Tibial nerve (tissue), 4 donors: Measurements from ENCODE around the gene NETO2. TPM values are rescaled to one million over a fixed set of nuclear protein-coding genes. Genes with fewer than 3 reads are reported as not detected.

Source experiments
- DNase-seq, 2 donors: peaks; one replicate each; pipeline ENCODE4 v3.0.0-alpha.2; 2019; ENCODE audit warnings: low spot score in 2 of 2
- H3K27ac ChIP-seq, 4 donors: fragments of 200-600 bp; sonication (generic) in 3 of 4; one replicate each; pipeline ENCODE4 v1.5.1; 2017 to 2019; ENCODE audit warnings: mild to moderate bottlenecking in 1 of 4
- H3K27me3 ChIP-seq, 2 donors: fragments of 200-600 bp; sonication (generic) in 1 of 2; one replicate each; pipeline versions ENCODE4 v1.5.1 to v1.6.0; 2017 to 2019
- H3K36me3 ChIP-seq, 3 donors: fragments of 200-600 bp; sonication (generic); one replicate each; pipeline ENCODE4 v1.5.1; 2018 to 2019
- H3K4me1 ChIP-seq, 4 donors: fragments of 200-600 bp; sonication (generic) in 3 of 4; one replicate each; pipeline ENCODE4 v1.5.1; 2017 to 2019
- H3K4me3 ChIP-seq, 4 donors: fragments of 200-600 bp; sonication (generic) in 3 of 4; one replicate each; pipeline ENCODE4 v1.5.1; 2017 to 2019; ENCODE audit warnings: mild to moderate bottlenecking in 1 of 4, moderate library complexity in 1 of 4
- H3K9me3 ChIP-seq, 4 donors: fragments of 200-600 bp; sonication (generic) in 3 of 4; one replicate each; pipeline ENCODE4 v1.5.1; 2017 to 2019
- EP300 ChIP-seq, 2 donors: sonication (generic); formaldehyde crosslinking; IDR thresholded peaks; one replicate each; pipeline ENCODE4 v1.6.1; 2017; ENCODE audit warnings: antibody characterized with exemption in 2 of 2, mild to moderate bottlenecking in 1 of 2
- POLR2A ChIP-seq, 2 donors: fragments of 450-650 bp; IDR thresholded peaks; one replicate each; pipeline ENCODE4 v1.6.1; 2017; ENCODE audit warnings: antibody characterized with exemption in 2 of 2, mild to moderate bottlenecking in 2 of 2, moderate library complexity in 2 of 2
- WGBS, 2 donors: methylation state at CpG; one replicate each; pipeline ENCODE4 v1.1.5; 2018; 5-methylcytosine and 5-hydroxymethylcytosine counted together
- total RNA-seq, 4 donors: library from RNA; depleted of rRNA; stranded (reverse); fragments of >200 nt; gene quantifications; one replicate each; pipeline ENCODE4 v1.1.0, GENCODE V29; 2016
- TF ChIP-seq, protein P1 (sequence below), 5 experiments: fragments of 200-600 bp in 3 of 5; fragments of 450-650 bp in 2 of 5; sonication (generic) in 3 of 5; IDR thresholded peaks; one replicate each; pipeline ENCODE4 v1.5.1; 2016 to 2019; ENCODE audit warnings: antibody characterized with exemption in 5 of 5, mild to moderate bottlenecking in 3 of 5, moderate library complexity in 2 of 5

The NETO2 gene
- total RNA-seq, 4 donors from 2014 or later = 0.63 to 3.3 (median 0.72) TPM

DNA sequence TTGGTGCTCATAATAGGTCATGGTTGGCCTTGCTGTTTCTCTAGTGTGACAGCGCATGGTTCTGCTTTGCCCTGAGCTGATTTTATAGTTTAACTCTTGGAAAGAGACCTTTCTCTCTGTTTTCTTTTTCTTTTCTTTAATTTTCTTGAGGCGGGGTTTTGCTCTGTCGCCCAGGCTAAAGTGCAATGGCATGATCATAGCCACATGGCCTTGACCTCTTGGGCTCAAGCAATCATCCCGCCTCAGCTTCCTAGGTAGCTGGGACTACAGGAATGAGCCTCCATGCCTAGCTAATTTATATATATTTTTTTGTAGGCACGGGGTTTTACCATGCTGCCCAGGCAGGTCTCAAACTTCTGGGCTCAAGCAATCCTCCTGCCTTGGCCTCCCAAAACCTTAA is 89.8 kb downstream of the NETO2 start:
- Histone ChIP-seq H3K27me3 (no peaks in the 10 kb centered on the region), H3K36me3 (no peaks in the 10 kb centered on the region), H3K27ac (no peak overlapping the region), H3K4me1 (no peaks in the 10 kb centered on the region), H3K9me3 (no peaks in the 10 kb centered on the region), H3K4me3 (no peak overlapping the region)
- no peak for TF ChIP-seq POLR2A (IDR thresholded peaks at IDR 0.05)
- no peak for TF ChIP-seq EP300 (IDR thresholded peaks at IDR 0.05)
- TF ChIP-seq, protein P1, sequence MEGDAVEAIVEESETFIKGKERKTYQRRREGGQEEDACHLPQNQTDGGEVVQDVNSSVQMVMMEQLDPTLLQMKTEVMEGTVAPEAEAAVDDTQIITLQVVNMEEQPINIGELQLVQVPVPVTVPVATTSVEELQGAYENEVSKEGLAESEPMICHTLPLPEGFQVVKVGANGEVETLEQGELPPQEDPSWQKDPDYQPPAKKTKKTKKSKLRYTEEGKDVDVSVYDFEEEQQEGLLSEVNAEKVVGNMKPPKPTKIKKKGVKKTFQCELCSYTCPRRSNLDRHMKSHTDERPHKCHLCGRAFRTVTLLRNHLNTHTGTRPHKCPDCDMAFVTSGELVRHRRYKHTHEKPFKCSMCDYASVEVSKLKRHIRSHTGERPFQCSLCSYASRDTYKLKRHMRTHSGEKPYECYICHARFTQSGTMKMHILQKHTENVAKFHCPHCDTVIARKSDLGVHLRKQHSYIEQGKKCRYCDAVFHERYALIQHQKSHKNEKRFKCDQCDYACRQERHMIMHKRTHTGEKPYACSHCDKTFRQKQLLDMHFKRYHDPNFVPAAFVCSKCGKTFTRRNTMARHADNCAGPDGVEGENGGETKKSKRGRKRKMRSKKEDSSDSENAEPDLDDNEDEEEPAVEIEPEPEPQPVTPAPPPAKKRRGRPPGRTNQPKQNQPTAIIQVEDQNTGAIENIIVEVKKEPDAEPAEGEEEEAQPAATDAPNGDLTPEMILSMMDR (IDR thresholded peaks at IDR 0.05) = no peak
- DNase-seq = no peak
- WGBS, 2 donors = 93 to 94% methylated on average over 5 of the region's 5 CpGs

DNA sequence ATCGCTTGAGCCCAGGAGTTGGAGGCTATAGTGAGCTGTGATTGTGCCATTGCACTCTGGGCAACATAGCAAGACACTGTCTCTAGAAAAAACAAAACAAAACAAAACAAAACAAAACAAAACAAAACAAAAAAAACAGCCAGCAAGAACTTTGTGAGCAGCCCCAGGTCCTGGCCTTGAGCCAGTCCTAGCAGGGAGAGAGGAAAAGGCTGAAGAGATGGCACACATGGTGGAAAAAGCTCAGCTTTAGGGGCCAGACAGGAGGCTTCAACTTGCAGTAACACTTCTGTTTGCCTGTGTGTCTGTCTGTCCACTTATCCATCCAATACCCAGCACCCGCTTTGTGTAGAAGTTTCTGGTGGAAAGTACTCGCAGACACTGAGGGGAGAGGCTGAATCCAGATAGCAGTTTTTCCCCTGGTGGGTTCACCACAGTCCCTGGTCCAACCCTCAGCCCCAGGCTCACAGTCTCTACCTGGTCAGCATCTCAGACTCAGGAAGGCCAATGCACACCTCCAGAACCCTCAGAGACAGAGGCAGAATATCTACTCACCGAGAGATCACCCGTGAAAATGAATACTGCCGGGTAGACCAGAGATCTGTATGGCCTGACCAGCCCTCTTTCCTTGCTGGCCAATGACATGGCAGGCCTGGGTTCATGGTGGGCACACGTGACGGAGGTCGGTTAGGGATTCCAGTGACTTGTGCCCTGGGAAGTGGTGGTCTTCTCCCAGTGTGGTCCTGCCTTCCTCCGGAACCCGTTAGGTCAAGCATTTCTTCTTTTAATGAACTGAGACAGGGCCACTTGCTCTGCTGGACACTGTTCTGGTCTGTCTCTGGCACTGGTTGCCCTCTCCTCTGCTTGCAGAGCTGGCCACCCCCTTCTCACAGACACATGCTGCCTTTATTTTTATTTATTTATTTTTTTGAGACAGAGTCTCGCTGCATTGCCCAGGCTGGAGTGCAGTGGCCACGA is 90.8 kb downstream of the NETO2 start:
- H3K9me3 ChIP-seq = no peaks in the 10 kb centered on the region
- H3K36me3 ChIP-seq = no peaks in the 10 kb centered on the region
- H3K27me3 ChIP-seq = no peaks in the 10 kb centered on the region
- no peak overlapping the region for H3K4me3 ChIP-seq
- DNase-seq = no peak
- WGBS, 2 donors = 91 to 97% methylated on average over 13 of the region's 13 CpGs
- no peaks in the 10 kb centered on the region for H3K4me1 ChIP-seq
- no peak for TF ChIP-seq EP300 (IDR thresholded peaks at IDR 0.05)
- no peak for TF ChIP-seq POLR2A (IDR thresholded peaks at IDR 0.05)
- TF ChIP-seq, protein P1 (IDR thresholded peaks at IDR 0.05) = no peak
- H3K27ac ChIP-seq = no peak overlapping the region

DNA sequence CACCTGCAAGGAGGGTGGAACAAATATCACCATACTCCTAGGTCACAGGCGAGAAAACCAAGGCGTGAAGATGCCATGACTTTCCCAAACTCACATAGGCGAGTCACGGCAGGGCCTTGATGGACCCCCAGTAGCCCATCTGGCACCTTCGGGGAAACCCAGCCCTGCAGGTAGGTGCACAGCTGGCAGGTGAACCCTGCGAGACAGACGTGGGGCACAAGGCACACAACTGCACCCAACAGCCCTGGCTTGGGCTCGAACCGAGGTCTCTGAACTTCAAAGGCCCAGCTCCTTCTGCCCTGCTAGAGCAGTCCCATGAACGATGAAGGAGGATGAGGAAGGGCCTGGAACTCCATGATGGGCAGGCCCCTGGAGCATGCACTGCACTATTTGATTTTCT is 92.7 kb downstream of the NETO2 start:
- no peak overlapping the region for H3K27ac ChIP-seq
- no peak for TF ChIP-seq EP300 (IDR thresholded peaks at IDR 0.05)
- no peak for TF ChIP-seq POLR2A (IDR thresholded peaks at IDR 0.05)
- TF ChIP-seq, protein P1 (IDR thresholded peaks at IDR 0.05) = no peak
- no peak for DNase-seq
- H3K36me3 ChIP-seq = no peaks in the 10 kb centered on the region
- H3K9me3 ChIP-seq = no peaks in the 10 kb centered on the region
- no peak overlapping the region for H3K4me3 ChIP-seq
- no peaks in the 10 kb centered on the region for H3K27me3 ChIP-seq
- H3K4me1 ChIP-seq = no peaks in the 10 kb centered on the region
- 90 to 98% methylated on average over 8 to 10 of the region's 10 CpGs for WGBS, 2 donors

DNA sequence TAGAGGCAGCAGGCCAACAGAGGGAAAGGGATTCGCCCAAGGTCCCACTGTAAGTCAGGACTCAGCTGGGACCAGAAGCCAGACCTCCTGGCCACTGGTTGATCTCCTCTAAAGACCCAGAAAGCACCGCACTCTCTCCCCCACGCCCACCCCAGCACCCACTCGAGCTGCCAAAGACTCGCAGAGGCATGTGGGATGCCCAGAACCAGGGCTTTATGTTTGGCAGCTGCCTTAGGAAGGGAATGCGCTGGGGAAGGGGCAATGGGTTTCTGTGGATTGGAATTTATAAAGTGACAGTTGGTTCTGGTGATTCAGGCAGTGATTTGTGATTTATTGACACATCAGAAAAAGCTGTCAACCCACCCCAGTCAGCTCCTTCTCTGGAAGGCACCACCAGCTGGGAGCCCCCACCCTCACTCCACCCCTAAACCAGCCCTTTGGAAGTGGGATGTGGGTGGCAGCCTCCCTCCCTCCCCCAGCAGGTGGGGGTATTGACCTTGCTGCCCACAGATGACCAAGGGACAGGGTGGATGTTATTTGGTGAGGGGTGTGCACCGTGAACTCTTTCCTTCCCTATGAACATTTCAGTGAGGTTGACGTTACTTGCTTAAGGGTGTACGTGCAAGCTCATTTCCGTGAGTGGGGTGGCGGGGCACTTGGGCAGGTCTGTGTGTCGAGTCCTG is 93.7 kb downstream of the NETO2 start:
- no peak overlapping the region for H3K4me3 ChIP-seq
- no peaks in the 10 kb centered on the region for H3K9me3 ChIP-seq
- no peak for TF ChIP-seq POLR2A (IDR thresholded peaks at IDR 0.05)
- no peak for TF ChIP-seq EP300 (IDR thresholded peaks at IDR 0.05)
- TF ChIP-seq, protein P1 (IDR thresholded peaks at IDR 0.05) = no peak
- WGBS, 2 donors = 85 to 90% methylated on average over 10 to 12 of the region's 12 CpGs
- H3K27me3 ChIP-seq = no peaks in the 10 kb centered on the region
- DNase-seq = no peak
- no peak overlapping the region for H3K27ac ChIP-seq
- H3K36me3 ChIP-seq = no peaks in the 10 kb centered on the region
- H3K4me1 ChIP-seq = no peaks in the 10 kb centered on the region
